Ascending aorta (tissue), 2 donors: Measurements from ENCODE around the gene ZMYND8. TPM values are rescaled to one million over a fixed set of nuclear protein-coding genes. Genes with fewer than 3 reads are reported as not detected.

Source experiments
- DNase-seq, 2 donors: peaks; one replicate each; pipeline ENCODE4 v3.0.0-alpha.2; 2019; ENCODE audit warnings: low spot score in 2 of 2
- H3K27ac ChIP-seq, 2 donors: fragments of 200-600 bp; sonication (generic); one replicate each; pipeline ENCODE4 v1.5.1; 2016 to 2017; ENCODE audit warnings: mild to moderate bottlenecking in 1 of 2
- H3K27me3 ChIP-seq: fragments of 200-600 bp; sonication (generic); one replicate; pipeline ENCODE4 v1.5.1; 2017
- H3K36me3 ChIP-seq, 2 donors: fragments of 200-600 bp; sonication (generic); one replicate each; pipeline ENCODE4 v1.5.1; 2016
- H3K4me1 ChIP-seq, 2 donors: fragments of 200-600 bp; sonication (generic); one replicate each; pipeline ENCODE4 v1.5.1; 2016 to 2017; ENCODE audit warnings: mild to moderate bottlenecking in 1 of 2
- H3K4me3 ChIP-seq, 2 donors: fragments of 200-600 bp; sonication (generic); one replicate each; pipeline ENCODE4 v1.5.1; 2016 to 2017; ENCODE audit warnings: mild to moderate bottlenecking in 1 of 2
- H3K9me3 ChIP-seq, 2 donors: fragments of 200-600 bp; sonication (generic); one replicate each; pipeline ENCODE4 v1.5.1; 2016
- CTCF ChIP-seq, 3 experiments: fragments of 200-600 bp in 2 of 3; fragments of 450-650 bp in 1 of 3; sonication (generic) in 2 of 3; IDR thresholded peaks; one replicate each; pipeline ENCODE4 v1.5.1; 2016 to 2019; ENCODE audit warnings: antibody characterized with exemption in 3 of 3, mild to moderate bottlenecking in 1 of 3, moderate library complexity in 1 of 3
- intact Hi-C: fragments of 100-400 bp; cut with DNase I; formaldehyde crosslinking; loops from one replicate; pipeline ENCODE4 v1.15.1; 2023
- total RNA-seq: library from RNA; depleted of rRNA; stranded (reverse); fragments of >200 nt; gene quantifications from one replicate; pipeline ENCODE4 v1.1.0, GENCODE V29; 2016

The ZMYND8 gene
- total RNA-seq, 1 donor from 2014 or later: 23.2 TPM

GRCh38 chr20:47196091-47197081, 160.1 kb downstream of the ZMYND8 start:
- TF ChIP-seq CTCF (IDR thresholded peaks at IDR 0.05): peak; percentile 95 to 98 (median 96)
- H3K9me3 ChIP-seq: no peaks in the 10 kb centered on the region

GRCh38 chr20:47195573-47195972, 160.9 kb downstream of the ZMYND8 start:
- TF ChIP-seq CTCF (IDR thresholded peaks at IDR 0.05): no peak
- intact Hi-C loops: loop anchor here (5.0 to 10.0 kb wide), 2 partner anchors 77 to 309 kb away; partner anchors contain the start of gene NCOA3
- Histone ChIP-seq H3K9me3 (no peaks in the 10 kb centered on the region), H3K27me3 (no peaks in the 10 kb centered on the region), H3K4me3 (no peak overlapping the region), H3K4me1 (peaks cover 0 to 5% of the 10 kb centered on the region in 2 donors), H3K36me3 (no peaks in the 10 kb centered on the region), H3K27ac (no peak overlapping the region)
- DNase-seq: no peak

More at GRCh38 chr20:47196091-47197081, 160.1 kb downstream of the ZMYND8 start:
- H3K4me1 ChIP-seq: peaks cover 0 to 5% of the 10 kb centered on the region in 2 donors
- no peaks in the 10 kb centered on the region for H3K27me3 ChIP-seq
- H3K27ac ChIP-seq: no peak overlapping the region
- no peaks in the 10 kb centered on the region for H3K36me3 ChIP-seq
- peak overlapping the region in 1 of 2 donors; percentile 33 for H3K4me3 ChIP-seq
- peak; percentile 14 to 81 for DNase-seq
- intact Hi-C loops: loop anchor here (1.0 to 10.0 kb wide), 4 partner anchors 76 to 425 kb away; partner anchors contain the start of gene NCOA3

- TF ChIP-seq CTCF (IDR thresholded peaks at IDR 0.05): no peak
- intact Hi-C loops: loop anchor here (10.0 kb wide), 1 partner anchor 313 kb away; the partner anchor contains the start of gene NCOA3
Measured at GRCh38 chr20:47191956-47192355, 164.5 kb downstream of the ZMYND8 start.

GRCh38 chr20:47191074-47191673, 165.3 kb downstream of the ZMYND8 start:
- no peaks in the 10 kb centered on the region for H3K36me3 ChIP-seq
- intact Hi-C loops: loop anchor here (10.0 kb wide), 1 partner anchor 314 kb away; the partner anchor contains the start of gene NCOA3
- H3K9me3 ChIP-seq: no peaks in the 10 kb centered on the region
- no peak overlapping the region for H3K27ac ChIP-seq
- no peaks in the 10 kb centered on the region for H3K27me3 ChIP-seq
- no peak overlapping the region for H3K4me3 ChIP-seq
- H3K4me1 ChIP-seq: peaks cover 0 to 3% of the 10 kb centered on the region in 2 donors
- DNase-seq: no peak
- TF ChIP-seq CTCF (IDR thresholded peaks at IDR 0.05): no peak

More at GRCh38 chr20:47191956-47192355, 164.5 kb downstream of the ZMYND8 start:
- Histone ChIP-seq H3K4me3 (no peak overlapping the region), H3K27ac (no peak overlapping the region), H3K9me3 (no peaks in the 10 kb centered on the region), H3K36me3 (no peaks in the 10 kb centered on the region), H3K27me3 (no peaks in the 10 kb centered on the region), H3K4me1 (peaks cover 0 to 5% of the 10 kb centered on the region in 2 donors)
- DNase-seq: no peak

GRCh38 chr20:47189060-47189459, 167.4 kb downstream of the ZMYND8 start:
- H3K9me3 ChIP-seq: no peaks in the 10 kb centered on the region
- no peaks in the 10 kb centered on the region for H3K36me3 ChIP-seq
- no peak for DNase-seq
- peak overlapping the region in 1 of 2 donors; percentile 15 for H3K4me3 ChIP-seq
- H3K27me3 ChIP-seq: no peaks in the 10 kb centered on the region
- intact Hi-C loops: no loop called here
- no peak overlapping the region for H3K27ac ChIP-seq
- TF ChIP-seq CTCF (IDR thresholded peaks at IDR 0.05): no peak
- no peaks in the 10 kb centered on the region for H3K4me1 ChIP-seq
